CD4-positive, alpha-beta T cell treated with Interleukin-6 at 100 ng/mL for 8 hours (primary cell): ENCODE data around the gene PRRT3.
"Not testable (repeated sequence)": the region's sequence is repeated elsewhere in the genome, so short reads cannot be mapped to it uniquely, and the experiment has no call there.

Source experiments
- DNase-seq: peaks from one replicate; pipeline ENCODE4 v3.0.0-alpha.2; 2020; ENCODE audit warnings: mixed read lengths, low spot score

PRRT3 gene

GRCh38 chr3:9898467-9899241, 53.6 kb downstream of the PRRT3 start:
- no peak for DNase-seq

- DNase-seq, result no peak
Observed at GRCh38 chr3:9897408-9898372, 54.5 kb downstream of the PRRT3 start.

- DNase-seq, result not testable (repeated sequence)
Observed at GRCh38 chr3:9896755-9897407, 55.3 kb downstream of the PRRT3 start.

- DNase-seq, result not testable (repeated sequence)
Observed at GRCh38 chr3:9895715-9896114, 56.5 kb downstream of the PRRT3 start.
